Medulla oblongata (tissue), 1 donor: ENCODE measurements around the gene DLEC1.

Experiments used
- DNase-seq: peaks from one replicate; pipeline ENCODE4 v3.0.0-alpha.2; 2015; ENCODE audit errors: extremely low spot score

Gene DLEC1

GRCh38 chr3:38107911-38108648 is 69.1 kb downstream of the DLEC1 start:
- DNase-seq, result no peak

DNA sequence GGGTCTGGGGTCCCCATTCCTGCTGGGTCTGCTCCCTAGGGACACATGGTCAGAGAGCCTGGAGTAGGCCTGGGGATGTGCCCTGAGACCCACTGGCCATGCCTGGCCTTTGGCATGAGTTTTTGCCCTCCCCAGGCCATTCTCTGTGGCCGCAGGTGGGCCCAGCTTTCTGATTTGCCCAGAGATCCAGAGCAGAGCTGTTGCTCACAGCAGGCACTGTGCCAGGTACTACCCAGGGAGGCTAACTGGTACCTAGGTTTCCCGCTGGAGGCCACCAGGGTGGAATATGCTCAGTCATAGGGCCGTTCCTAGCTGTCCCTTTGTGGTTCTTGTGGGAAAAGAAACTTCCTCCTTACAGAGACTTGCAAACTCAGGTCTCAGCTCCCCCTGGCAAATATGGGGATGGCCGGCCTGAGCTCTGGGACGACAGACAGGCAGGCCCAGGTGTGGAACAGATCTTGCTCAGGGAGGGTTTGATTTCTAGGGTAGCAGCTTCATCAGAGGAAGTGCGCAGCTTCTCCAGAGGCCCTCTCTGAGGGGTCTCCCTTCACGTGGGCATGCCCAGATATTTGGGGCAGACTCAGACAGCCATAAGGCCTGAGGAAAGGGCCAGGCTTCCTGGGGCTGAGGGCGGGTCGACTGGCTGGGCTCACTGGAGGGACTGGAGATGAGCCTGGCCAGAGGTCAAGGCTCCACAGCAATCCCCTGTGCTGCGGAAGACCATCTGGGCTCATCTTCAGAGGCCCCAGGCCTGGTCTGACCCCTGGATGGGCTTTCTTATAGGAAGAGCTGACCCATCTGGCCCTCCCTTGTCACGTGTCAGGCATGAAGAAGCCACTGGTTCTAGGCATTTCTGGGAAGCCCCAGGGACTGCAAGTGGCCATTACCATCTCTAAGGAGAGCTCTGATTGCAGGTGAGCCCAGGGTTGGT is 69.9 kb downstream of the DLEC1 start:
- DNase-seq, result no peak

- DNase-seq, result no peak
Observed at GRCh38 chr3:38109580-38110313, 70.7 kb downstream of the DLEC1 start.

DNA sequence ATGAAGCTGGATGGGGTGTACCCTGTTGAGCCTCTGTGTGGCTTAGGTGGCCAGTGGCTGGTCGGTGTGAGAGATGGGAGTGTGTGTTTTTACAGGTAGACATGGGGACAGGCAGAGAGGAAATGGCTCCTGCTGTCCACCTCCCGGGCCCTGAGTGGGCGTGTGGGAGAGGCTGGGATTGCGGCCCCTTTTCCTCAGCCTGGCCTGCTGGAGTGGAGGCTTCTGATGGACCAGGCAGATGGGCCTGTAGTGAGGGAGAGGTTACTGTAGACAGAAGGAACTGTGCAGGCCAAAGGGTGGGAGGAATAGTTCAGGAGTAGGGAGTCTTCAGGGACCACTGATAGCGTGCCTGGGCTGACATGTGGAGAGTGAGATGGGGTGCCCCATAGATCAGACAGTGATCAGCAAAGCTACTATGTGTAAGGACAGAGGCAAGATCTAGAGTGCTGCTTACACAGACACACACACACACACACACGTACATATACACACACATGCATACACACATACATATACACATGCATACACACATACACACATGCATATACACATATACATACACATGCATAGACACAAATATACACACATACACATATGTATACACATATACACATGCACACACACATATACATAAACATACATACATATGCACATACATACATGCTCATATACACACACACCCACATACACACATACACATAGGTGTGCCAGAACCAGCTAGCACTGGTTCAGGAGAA is 71.5 kb downstream of the DLEC1 start:
- DNase-seq, result no peak

DNA sequence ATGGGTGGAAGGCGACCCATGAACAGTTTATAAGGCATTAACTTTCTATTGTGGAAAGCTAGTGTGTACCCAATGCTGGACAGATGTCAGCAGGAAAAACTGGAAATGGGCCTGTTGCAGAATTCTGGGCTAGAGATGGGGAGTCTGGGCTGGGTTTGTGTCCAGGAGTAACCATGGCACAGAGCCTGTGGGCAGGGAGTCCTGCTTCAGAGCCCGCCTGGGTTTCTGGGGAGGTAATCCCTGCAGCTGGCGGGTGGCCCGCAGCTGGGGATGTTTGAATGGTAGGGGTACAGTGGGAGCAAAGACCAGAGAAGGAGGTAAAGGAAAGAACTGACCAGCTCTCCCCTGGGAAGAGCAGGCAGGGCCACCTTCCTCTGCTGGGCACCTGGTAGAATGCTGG is 72.2 kb downstream of the DLEC1 start:
- peak; percentile 55 for DNase-seq

DNA sequence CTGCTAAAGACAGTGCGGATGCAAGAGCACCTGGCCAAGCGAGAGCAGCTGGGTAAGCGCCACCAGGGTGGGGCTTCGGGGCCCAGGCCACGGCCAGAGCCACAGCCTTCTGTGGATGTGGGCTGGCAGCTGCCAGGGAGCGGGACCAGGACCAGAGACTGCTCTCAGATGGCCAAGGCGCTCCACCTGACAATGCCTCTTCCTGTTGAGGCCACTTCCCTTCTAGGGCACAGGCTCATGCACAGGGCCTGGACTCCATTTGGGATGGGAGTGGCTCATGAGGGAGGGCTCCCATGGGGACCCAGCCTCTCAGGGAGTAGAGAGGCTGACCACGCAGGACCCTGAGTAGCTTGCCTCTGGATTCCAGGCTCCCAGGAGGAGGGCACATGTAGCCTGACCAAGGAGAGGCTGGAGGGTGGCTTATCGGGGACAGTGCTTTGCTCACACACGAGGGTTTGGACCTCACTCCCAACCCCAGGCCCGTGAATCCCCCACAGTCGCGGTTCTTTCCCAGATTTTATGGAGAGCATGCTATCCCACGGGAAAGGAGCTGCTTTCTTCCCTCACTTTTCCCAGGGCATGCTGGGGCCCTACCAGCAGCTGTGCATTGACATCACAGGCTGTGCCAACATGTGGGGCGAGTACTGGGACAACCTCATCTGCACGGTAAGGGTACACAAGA is 72.8 kb downstream of the DLEC1 start:
- DNase-seq, result no peak

GRCh38 chr3:38112378-38112761 is 73.4 kb downstream of the DLEC1 start:
- DNase-seq, result no peak

DNA sequence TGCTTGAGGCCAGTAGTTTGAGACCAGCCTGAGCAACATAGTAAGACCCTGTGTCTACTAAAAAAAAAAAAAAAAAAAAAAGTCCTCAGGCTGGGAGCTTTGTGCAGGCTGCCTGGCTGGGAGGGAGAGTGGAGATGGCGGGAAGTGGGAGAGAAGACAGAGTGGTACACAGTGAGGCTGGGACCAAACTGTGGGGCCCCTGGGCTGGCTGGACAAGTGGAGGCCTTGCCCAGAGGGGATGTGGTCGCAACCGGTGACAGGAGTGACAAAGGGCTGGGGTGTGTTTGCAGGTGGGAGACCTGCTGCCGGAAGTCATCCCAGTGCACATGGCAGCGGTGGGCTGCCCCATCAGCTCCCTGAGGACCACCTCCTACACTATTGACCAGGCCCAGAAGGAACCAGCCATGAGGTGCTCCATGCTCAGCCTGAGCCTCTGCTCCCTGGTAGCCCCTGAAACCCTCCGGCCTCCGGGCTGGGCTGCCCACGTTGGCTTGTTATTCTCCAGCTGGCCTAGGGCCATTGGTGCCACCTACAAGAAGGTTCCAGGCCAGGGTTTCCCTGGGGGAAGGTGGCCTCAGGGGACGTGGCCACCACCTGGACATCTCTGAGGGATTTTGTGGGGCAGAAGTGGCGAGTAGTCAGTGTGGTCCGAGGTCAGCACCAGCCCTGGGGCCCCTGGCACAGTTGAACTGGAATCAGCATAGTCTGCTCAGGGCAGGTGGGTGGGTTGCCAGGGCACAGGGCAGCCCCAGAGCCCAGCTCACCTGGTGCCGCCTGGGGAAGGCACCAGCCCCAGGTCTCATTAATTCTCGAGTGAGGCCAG is 75.3 kb downstream of the DLEC1 start:
- DNase-seq, result no peak

DNA sequence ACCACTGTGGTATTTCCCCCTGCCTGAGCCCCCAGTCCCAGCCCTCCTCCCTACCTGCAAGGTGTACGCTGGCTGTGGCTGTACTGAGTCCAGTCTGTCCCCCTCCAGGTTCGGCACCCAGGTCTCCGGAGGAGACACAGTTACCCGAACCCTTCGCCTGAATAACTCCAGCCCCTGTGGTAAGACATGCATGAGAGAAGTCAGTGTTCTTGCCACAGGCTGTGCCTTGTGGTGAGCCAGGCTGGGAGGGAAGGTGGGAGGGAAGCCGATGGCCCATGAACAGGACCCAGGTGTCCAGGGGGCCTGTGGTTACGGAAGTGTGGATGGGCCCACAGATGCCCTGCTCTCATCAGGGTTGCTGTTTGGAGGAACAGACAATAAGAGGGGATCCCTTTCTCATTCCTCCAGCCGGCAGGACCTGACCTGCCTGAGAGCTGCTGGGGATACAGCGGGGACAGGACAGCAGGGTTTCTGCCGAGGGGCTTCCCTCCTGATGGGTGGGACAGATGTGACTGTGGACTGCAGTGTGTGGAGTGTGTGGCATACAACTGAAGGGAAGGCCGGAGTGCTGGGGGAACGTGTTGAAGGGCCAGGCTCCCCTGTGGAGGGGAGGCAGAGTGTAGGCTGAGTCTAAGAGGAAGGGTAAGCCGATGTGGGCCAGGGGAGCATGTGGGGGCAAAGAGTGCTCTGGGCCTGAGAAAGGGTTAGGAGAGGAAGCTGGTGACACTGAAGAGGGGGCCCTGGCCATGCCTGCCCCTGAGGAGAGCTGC is 76.1 kb downstream of the DLEC1 start:
- no peak for DNase-seq

- no peak for DNase-seq
Observed at GRCh38 chr3:38115645-38116427, 76.8 kb downstream of the DLEC1 start.

GRCh38 chr3:38116471-38117162 is 77.6 kb downstream of the DLEC1 start:
- DNase-seq, result no peak

DNA sequence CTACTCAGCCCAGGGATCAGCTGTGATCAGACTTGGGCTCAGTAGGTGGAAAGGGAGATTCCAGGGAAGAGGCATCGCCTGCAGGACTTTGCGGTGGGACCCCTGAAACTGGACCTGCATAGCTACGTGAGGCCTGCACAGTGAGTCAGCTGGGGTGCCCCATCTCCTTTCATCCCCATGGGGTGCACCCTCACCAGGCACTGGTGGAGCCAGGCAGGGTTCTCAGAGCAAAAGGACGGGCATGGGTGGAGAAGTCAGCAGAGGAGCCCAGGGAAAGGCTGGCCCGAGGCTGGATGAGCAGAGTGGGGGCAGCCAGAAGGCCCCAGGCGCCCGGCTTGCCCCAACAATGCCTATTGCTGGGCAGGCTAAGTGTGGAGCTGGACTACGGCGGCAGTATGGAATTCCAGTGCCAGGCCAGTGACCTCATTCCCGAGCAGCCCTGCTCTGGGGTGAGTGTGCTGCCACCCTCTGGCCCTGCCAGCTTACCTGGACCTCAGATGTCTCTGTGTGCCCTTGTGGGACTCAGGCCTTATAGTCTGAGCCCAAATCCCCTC is 78.2 kb downstream of the DLEC1 start:
- peak; percentile 22 for DNase-seq

DNA sequence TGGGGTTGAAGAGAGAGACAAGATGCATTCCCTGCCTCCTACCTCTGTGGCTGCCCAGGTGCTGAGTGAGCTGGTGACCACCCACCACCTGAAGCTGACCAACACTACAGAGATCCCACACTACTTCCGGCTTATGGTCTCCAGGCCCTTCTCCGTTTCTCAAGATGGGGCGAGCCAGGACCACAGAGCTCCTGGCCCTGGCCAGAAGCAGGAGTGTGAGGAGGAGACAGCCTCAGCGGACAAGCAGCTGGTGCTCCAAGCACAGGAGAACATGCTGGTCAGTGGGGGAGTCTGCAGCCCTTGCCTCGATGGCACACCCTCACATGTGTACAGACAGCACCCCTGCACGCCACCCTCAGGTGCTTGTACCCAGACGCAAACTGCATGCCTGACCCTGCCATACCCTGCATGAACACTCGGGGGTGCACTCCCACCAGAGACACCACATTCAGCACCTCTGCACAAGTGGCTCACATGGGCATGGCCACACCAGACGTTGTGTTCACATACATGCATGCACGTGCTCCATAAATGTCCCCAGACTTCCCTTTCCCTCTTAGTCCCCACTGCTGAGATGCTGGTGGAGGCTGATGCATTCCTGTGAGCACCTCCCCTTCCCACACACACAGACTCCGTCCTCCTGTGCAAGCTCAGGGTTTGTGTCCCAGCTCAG is 78.9 kb downstream of the DLEC1 start:
- peak; percentile 45 for DNase-seq

GRCh38 chr3:38118421-38119247 is 79.6 kb downstream of the DLEC1 start:
- DNase-seq, result peak; percentile 46

GRCh38 chr3:38119248-38119544 is 80.2 kb downstream of the DLEC1 start:
- no peak for DNase-seq
